Activated T-cell treated with anti-CD3 and anti-CD28 coated beads, Interleukin-2, amount 50 U/mL, for 72 hours (primary cell): Measurements from ENCODE around the gene DYNLT5. TPM values are rescaled to one million over a fixed set of nuclear protein-coding genes. Genes with fewer than 3 reads are reported as not detected.
"Not testable (repeated sequence)": the region's sequence is repeated elsewhere in the genome, so short reads cannot be mapped to it uniquely, and the experiment has no call there.

ENCODE experiments used
- ATAC-seq, 2 donors: fragments of 150-1000 bp; cut with Tn5 transposase; replicated peaks in 1 of 2; 2 replicates each; pipeline ENCODE4 v1.10.0; 2021; ENCODE audit warnings: moderate library complexity in 2 of 2, mild to moderate bottlenecking in 1 of 2
- DNase-seq, 2 donors: peaks; one replicate each; pipeline ENCODE4 v3.0.0; 2021 to 2022; ENCODE audit warnings: mixed read lengths in 1 of 2
- H3K27ac Mint-ChIP-seq: one replicate; pipeline ENCODE4 v1.8.0; 2022; ENCODE audit warnings: mild to moderate bottlenecking, moderate library complexity, mixed read lengths
- H3K27me3 Mint-ChIP-seq: one replicate; pipeline ENCODE4 v1.8.0; 2022; ENCODE audit warnings: low read depth, mixed read lengths
- H3K36me3 Mint-ChIP-seq, 2 donors: one replicate each; pipeline ENCODE4 v1.8.0; 2022; ENCODE audit warnings: mixed read lengths in 2 of 2, mild to moderate bottlenecking in 1 of 2; ENCODE audit not compliant: insufficient read depth in 2 of 2
- H3K4me1 Mint-ChIP-seq: one replicate; pipeline ENCODE4 v1.8.0; 2022; ENCODE audit warnings: low read depth, mixed read lengths
- H3K4me3 Mint-ChIP-seq, 2 donors: one replicate each; pipeline ENCODE4 v1.8.0; 2022; ENCODE audit warnings: mild to moderate bottlenecking in 2 of 2, mixed read lengths in 2 of 2, moderate library complexity in 2 of 2
- H3K9me3 Mint-ChIP-seq, 2 donors: one replicate each; pipeline ENCODE4 v1.8.0; 2022; ENCODE audit warnings: mixed read lengths in 2 of 2
- total RNA-seq, 2 donors: library from RNA; stranded (reverse); gene quantifications; one replicate each; pipeline ENCODE4 v1.2.3, GENCODE V29; 2022

DYNLT5 gene
- total RNA-seq, 2 donors from 2014 or later: not detected

DNA sequence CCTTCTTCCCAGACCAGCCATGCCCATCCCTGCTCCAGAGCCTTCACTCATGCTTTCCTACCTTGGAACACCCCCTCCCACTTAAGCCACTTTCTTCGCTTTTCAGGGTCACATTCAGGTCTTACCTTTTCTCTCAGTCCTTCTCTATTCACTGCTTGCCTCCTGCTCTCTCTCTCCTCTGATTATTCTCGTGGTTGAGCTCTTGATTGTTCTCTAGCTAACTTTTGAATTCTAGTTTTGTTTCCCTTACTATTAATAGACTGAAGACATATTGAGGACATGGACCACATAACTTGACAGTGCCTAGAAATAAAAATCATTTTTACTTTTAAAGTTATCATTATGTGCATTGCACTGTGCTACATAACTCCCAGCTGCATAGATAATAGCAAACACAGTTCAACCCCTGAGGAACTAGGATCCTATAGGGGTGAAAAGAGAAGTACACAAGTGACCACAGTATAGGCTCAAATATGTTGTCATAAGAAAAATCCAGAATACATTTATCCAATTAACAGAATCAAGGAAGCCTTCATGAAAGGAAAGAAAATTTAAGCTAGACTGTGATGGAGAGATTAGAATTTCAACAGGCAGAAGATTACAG is 27.3 kb downstream of the DYNLT5 start:
- Mint-ChIP-seq H3K4me1 (no peaks in the 10 kb centered on the region), H3K27me3 (peaks cover 6% of the 10 kb centered on the region), H3K27ac (no peak overlapping the region), H3K9me3 (no peaks in the 10 kb centered on the region), H3K36me3 (peaks cover 0 to 7% of the 10 kb centered on the region in 2 donors), H3K4me3 (no peak overlapping the region)
- no peak for DNase-seq
- no peak for ATAC-seq

DNA sequence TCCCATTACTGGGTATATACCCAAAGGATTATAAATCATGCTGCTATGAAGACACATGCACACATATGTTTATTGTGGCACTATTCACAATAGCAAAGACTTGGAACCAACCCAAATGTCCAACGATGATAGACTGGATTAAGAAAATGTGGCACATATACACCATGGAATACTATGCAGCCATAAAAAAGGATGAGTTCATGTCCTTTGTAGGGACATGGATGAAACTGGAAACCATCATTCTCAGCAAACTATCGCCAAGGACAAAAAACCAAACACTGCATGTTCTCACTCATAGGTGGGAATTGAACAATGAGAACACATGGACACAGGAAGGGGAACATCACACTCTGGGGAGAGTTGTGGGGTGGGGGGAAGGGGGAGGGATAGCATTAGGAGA is 33.5 kb downstream of the DYNLT5 start:
- not testable (repeated sequence) for H3K27me3 Mint-ChIP-seq, H3K36me3 Mint-ChIP-seq, ATAC-seq, DNase-seq, H3K27ac Mint-ChIP-seq, H3K4me3 Mint-ChIP-seq, H3K9me3 Mint-ChIP-seq
- H3K4me1 Mint-ChIP-seq: peaks cover 17% of the 10 kb centered on the region

DNA sequence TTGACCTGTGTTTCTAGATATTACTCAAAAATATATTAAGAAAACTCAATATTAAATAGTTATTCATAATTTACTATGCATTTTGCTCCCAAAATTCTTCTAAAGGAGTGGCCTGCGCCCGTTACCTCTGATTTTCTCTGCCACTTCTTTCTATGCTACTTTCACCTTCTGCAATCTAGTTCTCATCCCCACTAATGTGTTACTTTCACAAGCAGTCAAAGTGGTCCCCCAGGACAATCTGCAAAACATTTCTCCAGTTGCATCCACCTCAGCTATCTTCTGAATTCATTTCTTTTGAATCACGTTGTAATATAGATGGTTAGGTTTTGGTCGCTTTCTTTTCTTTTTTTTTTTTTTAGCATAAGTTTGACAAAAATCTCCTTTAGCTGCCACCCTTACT is 35.4 kb downstream of the DYNLT5 start:
- DNase-seq (no peak), ATAC-seq (peak in 1 of 2 donors; percentile 40)
- H3K27me3 Mint-ChIP-seq: no peaks in the 10 kb centered on the region
- no peaks in the 10 kb centered on the region for H3K36me3 Mint-ChIP-seq
- no peaks in the 10 kb centered on the region for H3K9me3 Mint-ChIP-seq
- H3K4me3 Mint-ChIP-seq: peak overlapping the region in 1 of 2 donors; percentile 90
- H3K4me1 Mint-ChIP-seq: peaks cover 17% of the 10 kb centered on the region
- no peak overlapping the region for H3K27ac Mint-ChIP-seq

DNA sequence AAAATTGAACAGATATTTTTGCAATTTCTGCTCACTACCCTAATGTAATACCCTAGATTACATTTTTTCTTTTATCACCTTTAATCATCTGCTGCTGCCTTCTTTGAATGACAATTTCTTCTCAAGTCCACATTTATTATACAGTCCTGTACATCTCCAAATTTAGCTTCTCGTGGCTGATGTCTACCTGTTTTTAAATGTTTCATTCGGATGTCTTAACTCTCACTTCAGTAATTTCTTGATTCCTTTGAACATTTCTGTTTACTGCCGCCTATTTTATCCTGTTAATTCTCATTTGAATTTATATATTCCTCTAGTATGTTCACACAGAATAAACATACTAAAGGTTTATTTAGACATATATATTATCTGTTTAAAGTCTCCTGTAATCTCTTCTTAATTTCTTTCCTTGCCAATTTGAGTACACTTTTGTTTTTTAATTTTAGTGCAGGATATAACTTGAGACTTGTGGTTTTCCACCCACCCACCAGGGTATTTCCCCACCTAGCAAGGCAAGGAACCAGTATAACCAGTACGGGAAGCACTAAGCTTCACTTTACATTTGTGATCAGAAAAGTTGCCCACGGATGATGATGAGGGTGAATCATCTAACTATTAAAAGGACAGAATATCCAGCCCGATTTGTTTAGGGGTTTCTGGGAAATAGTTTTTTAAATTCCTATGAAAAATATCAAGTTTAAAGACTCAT is 36.1 kb downstream of the DYNLT5 start:
- H3K27me3 Mint-ChIP-seq: no peaks in the 10 kb centered on the region
- DNase-seq (peak; percentile 51 to 62), ATAC-seq (peak; percentile 93)
- H3K9me3 Mint-ChIP-seq: no peaks in the 10 kb centered on the region
- peaks cover 17% of the 10 kb centered on the region for H3K4me1 Mint-ChIP-seq
- H3K36me3 Mint-ChIP-seq: no peaks in the 10 kb centered on the region
- peak overlapping the region; percentile 61 for H3K27ac Mint-ChIP-seq
- H3K4me3 Mint-ChIP-seq: peak overlapping the region; percentile 56 to 90

DNA sequence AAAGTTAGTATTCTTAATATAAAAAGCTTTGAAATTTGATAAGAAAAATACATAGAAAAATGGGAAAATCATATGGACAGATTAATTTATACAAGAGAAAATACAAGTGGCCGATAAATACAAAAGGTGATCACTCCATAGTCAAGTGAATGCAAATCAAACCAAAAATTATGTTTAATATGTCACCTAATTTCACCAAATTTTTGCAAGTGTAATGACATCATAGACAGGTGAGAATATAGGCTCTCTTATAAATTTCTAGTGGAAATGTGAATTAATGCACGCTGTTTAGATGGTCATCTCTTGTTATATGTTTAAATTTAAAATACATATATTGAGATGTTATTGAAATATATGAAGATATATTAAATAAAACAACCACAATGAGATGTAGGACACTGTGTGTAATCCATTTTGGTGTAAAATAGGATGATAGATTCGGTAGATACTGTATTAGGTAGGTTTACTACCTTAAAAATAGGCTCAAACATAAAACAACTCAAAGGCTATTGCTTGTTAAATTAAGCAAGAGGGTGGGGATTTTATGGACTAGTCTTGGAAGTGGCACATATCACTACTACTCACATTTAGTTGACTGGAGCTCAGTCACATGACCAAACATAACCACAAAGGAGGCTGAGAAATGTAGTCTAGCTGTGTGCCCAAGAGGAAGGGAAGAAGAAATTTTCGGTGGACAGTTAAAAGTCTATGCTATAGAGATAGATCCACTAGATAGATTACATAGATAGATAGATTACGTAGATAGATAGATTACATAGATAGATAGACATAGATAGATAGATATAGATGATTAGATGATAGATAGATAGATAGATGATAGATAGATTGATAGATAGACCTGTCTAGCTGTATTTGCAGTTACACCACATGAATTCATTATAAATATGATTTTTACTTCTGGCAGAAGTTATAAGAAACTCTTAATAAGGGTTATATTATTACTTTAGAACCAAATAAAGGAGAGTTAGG is 39.7 kb downstream of the DYNLT5 start:
- Mint-ChIP-seq H3K36me3 (no peaks in the 10 kb centered on the region), H3K27ac (no peak overlapping the region), H3K9me3 (no peaks in the 10 kb centered on the region), H3K4me3 (no peak overlapping the region), H3K27me3 (no peaks in the 10 kb centered on the region), H3K4me1 (peaks cover 17% of the 10 kb centered on the region)
- DNase-seq (no peak), ATAC-seq (no peak)

DNA sequence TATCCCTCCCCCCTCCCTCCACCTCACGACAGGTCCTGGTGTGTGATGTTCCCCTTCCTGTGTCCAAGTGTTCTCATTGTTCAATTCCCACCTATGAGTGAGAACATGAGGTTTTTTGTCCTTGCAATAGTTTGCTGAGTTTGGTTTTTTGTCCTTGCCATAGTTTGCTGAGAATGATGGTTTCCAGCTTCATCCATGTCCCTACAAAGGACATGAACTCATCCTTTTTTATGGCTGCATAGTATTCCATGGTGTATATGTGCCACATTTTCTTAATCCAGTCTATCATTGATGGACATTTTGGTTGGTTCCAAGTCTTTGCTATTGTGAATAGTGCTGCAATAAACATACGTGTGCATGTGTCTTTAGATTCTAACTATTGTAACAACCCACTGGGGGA is 43.6 kb downstream of the DYNLT5 start:
- H3K36me3 Mint-ChIP-seq, H3K27me3 Mint-ChIP-seq, H3K4me3 Mint-ChIP-seq, H3K27ac Mint-ChIP-seq, H3K4me1 Mint-ChIP-seq, H3K9me3 Mint-ChIP-seq, DNase-seq, ATAC-seq: not testable (repeated sequence)

DNA sequence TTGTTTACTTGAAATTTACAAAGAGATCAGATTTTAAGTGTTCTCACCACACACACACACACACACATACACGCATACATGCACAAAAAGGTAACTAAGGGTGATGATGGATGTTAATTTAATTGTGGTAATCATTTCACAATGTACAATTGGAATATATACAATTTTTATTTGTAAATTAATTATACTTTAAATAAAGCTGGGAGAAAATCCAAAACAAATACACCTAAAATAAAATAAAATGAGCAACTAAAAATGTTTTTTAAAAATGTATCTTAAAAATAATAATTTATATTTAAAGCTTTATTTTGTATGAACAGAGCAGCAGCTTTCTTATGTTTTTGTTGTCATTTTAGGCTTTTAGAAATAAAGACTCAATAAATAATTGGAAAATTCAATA is 57.0 kb downstream of the DYNLT5 start:
- no peak for DNase-seq
- H3K9me3 Mint-ChIP-seq: peaks cover 2 to 6% of the 10 kb centered on the region in 2 donors
- H3K4me3 Mint-ChIP-seq: no peak overlapping the region
- no peak for ATAC-seq
- no peak overlapping the region for H3K27ac Mint-ChIP-seq
- H3K36me3 Mint-ChIP-seq: no peaks in the 10 kb centered on the region
- no peaks in the 10 kb centered on the region for H3K27me3 Mint-ChIP-seq
- H3K4me1 Mint-ChIP-seq: no peaks in the 10 kb centered on the region

DNA sequence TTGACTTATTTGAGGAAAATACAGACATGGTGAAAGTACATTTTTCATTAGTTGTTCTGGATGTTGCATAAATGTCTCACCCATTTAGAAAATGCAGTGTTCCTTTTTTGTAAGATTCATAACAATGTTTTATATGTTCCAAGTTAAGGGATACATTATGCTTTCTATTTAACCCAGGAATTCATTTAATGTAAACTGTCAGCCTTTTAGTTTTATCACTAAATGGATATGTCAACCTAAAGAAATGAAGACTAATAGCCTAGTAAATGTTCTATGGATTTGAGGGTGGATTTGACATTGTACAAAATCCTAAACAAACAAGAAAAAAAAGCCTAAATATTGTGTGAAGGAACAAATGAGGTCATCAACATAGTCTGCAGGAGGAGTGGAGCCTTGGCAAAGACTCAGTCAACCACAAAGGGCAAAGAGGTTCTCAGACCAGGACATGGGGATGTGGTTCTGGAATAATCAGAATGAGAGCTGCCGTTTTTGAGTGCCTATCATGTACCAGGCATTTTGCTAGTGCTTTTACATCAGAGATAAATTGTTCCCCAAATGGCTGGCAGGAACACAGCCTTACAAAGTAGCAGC is 57.6 kb downstream of the DYNLT5 start:
- ATAC-seq (no peak), DNase-seq (no peak)
- H3K9me3 Mint-ChIP-seq: peaks cover 0 to 6% of the 10 kb centered on the region in 2 donors
- H3K4me3 Mint-ChIP-seq: no peak overlapping the region
- no peak overlapping the region for H3K27ac Mint-ChIP-seq
- H3K4me1 Mint-ChIP-seq: no peaks in the 10 kb centered on the region
- H3K36me3 Mint-ChIP-seq: no peaks in the 10 kb centered on the region
- no peaks in the 10 kb centered on the region for H3K27me3 Mint-ChIP-seq

DNA sequence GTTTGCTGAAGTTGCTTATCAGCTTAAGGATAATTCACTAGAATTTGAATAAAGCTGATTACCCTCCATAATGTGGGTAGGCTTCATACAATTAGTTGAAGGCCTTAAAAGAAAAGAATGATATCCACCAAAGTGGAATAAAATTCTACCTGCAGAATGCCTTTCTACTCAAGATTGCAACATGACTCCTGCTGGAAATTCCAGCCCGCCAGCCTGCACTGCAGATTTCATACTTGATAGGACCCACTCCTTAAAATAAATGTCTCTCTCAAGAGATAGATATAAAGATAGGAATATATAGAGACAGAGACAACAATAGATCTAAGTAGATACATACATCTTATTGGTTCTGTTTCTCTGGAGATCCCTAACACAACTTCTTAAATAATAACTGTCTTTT is 72.5 kb downstream of the DYNLT5 start:
- ATAC-seq (no peak), DNase-seq (no peak)
- Mint-ChIP-seq H3K27me3 (no peaks in the 10 kb centered on the region), H3K27ac (no peak overlapping the region), H3K9me3 (no peaks in the 10 kb centered on the region), H3K36me3 (peaks cover 0 to 1% of the 10 kb centered on the region in 2 donors), H3K4me1 (no peaks in the 10 kb centered on the region), H3K4me3 (no peak overlapping the region)

Other genes with a start within 250 kb of the DYNLT5 start
- gene SGIP1, start 218.3 kb upstream of the DYNLT5 start, total RNA-seq: under 1 TPM in 1 of 2 donors, not detected in 1; 0.31 TPM
- gene INSL5, start 48.8 kb downstream of the DYNLT5 start, total RNA-seq: not detected
- gene DNAI4, start 172.4 kb downstream of the DYNLT5 start, total RNA-seq: 1 to 10 TPM; 1.8 to 3.1 TPM
- gene MIER1, start 172.5 kb downstream of the DYNLT5 start, total RNA-seq: 10 to 100 TPM; 60.0 to 60.1 TPM